HepG2 (cell line): Measurements from ENCODE around the gene G6PD. TPM values are rescaled to one million over a fixed set of nuclear protein-coding genes. Genes with fewer than 3 reads are reported as not detected.

ENCODE experiments used
- ATAC-seq: fragments of 200-7000 bp; cut with Tn5 transposase; 3 replicates; pipeline ENCODE4 v1.9.1; 2020; ENCODE audit warnings: mild to moderate bottlenecking, moderate library complexity
- BruUV-seq: library from RNA; stranded (reverse); fragments of 400-500 nt; replicated peaks from 2 replicates; lab custom pipeline; 2021; lab: Mats Ljungman, UMichigan
- CTCF ChIA-PET: fragments of 300-600 bp; formaldehyde crosslinking; extraction: SDS; loops from one replicate; lab custom pipeline; 2021; ENCODE audit warnings: low total read pairs, inconsistent platforms, low intra/inter-chr PET ratio; lab: Yijun Ruan, JAX
- POLR2A ChIA-PET: fragments of 350-600 bp; sonication (Branson Sonifier 250); formaldehyde crosslinking; loops from one replicate; lab custom pipeline; 2020; ENCODE audit warnings: antibody characterized with exemption, inconsistent platforms; lab: Yijun Ruan, JAX
- DNase-seq: peaks from one replicate; pipeline ENCODE4 v3.0.0-alpha.2; 2015; ENCODE audit warnings: low spot score
- FAIRE-seq: peaks from 3 replicates; lab custom pipeline; 2011; peaks lifted over from hg19 to GRCh38; lab: Jason Lieb, UNC
- H2AFZ ChIP-seq: one replicate; pipeline ENCODE4 v1.6.1; 2011; ENCODE audit warnings: low read length, inconsistent platforms
- H3K27ac ChIP-seq: fragments of 300-600 bp; 3 replicates; pipeline ENCODE4 v1.8.0; 2011; ENCODE audit warnings: mixed run types, mild to moderate bottlenecking, mixed read lengths, low read length, inconsistent platforms; ENCODE audit not compliant: insufficient read depth; ENCODE audit errors: extremely low read length
- H3K27me3 ChIP-seq, 2 experiments: fragments of 200-600 bp in 1 of 2; 2 replicates in 1 of 2; 3 replicates in 1 of 2; pipeline versions ENCODE4 v1.6.0 to v1.8.0; 2011; ENCODE audit warnings: low read length in 2 of 2, mild to moderate bottlenecking in 2 of 2, moderate library complexity in 2 of 2, inconsistent platforms in 1 of 2; ENCODE audit not compliant: insufficient read depth in 2 of 2, control insufficient read depth in 1 of 2
- H3K36me3 ChIP-seq, 2 experiments: fragments of 200-600 bp in 1 of 2; replicated peaks in 1 of 2; 2 replicates in 1 of 2; 3 replicates in 1 of 2; pipeline versions ENCODE4 v1.5.1 to v1.8.0; 2011; ENCODE audit warnings: low read length in 2 of 2, inconsistent platforms in 1 of 2; ENCODE audit not compliant: insufficient read depth in 2 of 2, control insufficient read depth in 1 of 2
- H3K4me1 ChIP-seq: 2 replicates; pipeline ENCODE4 v1.5.1; 2012; ENCODE audit warnings: low read length, inconsistent platforms; ENCODE audit not compliant: insufficient read depth
- H3K4me2 ChIP-seq: 2 replicates; pipeline ENCODE4 v1.6.0; 2011; ENCODE audit warnings: low read depth, low read length, inconsistent platforms
- H3K4me3 ChIP-seq, 3 experiments: fragments of 200-600 bp in 1 of 3; sonication (generic), shearing (Covaris generic) in 1 of 3; replicated peaks in 1 of 3; 2 replicates each; pipeline ENCODE4 v1.5.1; 2011 to 2016; ENCODE audit warnings: low read length in 3 of 3, inconsistent platforms in 2 of 3, low read depth in 2 of 3, mild to moderate bottlenecking in 2 of 3, control low read depth in 1 of 3, mixed read lengths in 1 of 3; ENCODE audit not compliant: insufficient read depth in 1 of 3
- H3K79me2 ChIP-seq: one replicate; pipeline ENCODE4 v1.6.1; 2011; ENCODE audit warnings: low read length, inconsistent platforms; ENCODE audit not compliant: insufficient read depth
- H3K9ac ChIP-seq: 2 replicates; pipeline ENCODE4 v1.6.0; 2011; ENCODE audit warnings: mild to moderate bottlenecking, low read depth, low read length, inconsistent platforms; ENCODE audit not compliant: insufficient read depth
- H3K9me3 ChIP-seq: 2 replicates; pipeline ENCODE4 v1.5.1; 2012; ENCODE audit warnings: mild to moderate bottlenecking, low read length
- H4K20me1 ChIP-seq: 2 replicates; pipeline ENCODE4 v1.6.0; 2011; ENCODE audit warnings: inconsistent platforms, mild to moderate bottlenecking, low read length, moderate library complexity; ENCODE audit not compliant: insufficient read depth
- ARNTL ChIP-seq: sonication (generic); formaldehyde crosslinking; IDR thresholded peaks from 2 replicates; pipeline ENCODE4 v1.4.0; 2020; ENCODE audit warnings: mild to moderate bottlenecking, missing genetic modification reagents
- CSRNP2 ChIP-seq: sonication (generic); formaldehyde crosslinking; conservative IDR thresholded peaks from 2 replicates; pipeline ENCODE4 v1.8.0; 2022; ENCODE audit warnings: low read depth, missing genetic modification reagents
- HOXA3 ChIP-seq: sonication (generic); formaldehyde crosslinking; IDR thresholded peaks from 2 replicates; pipeline ENCODE4 v1.5.0; 2020; ENCODE audit warnings: missing genetic modification reagents
- RBM39 ChIP-seq: fragments of 200-400 bp; formaldehyde crosslinking; IDR thresholded peaks from one replicate; pipeline ENCODE4 v1.6.1; 2018; ENCODE audit warnings: antibody characterized with exemption, mild to moderate bottlenecking, low read depth, low read length; ENCODE audit not compliant: poor library complexity, severe bottlenecking
- TBX2 ChIP-seq: sonication (generic); formaldehyde crosslinking; IDR thresholded peaks from 2 replicates; pipeline ENCODE4 v1.5.0; 2020; ENCODE audit warnings: missing genetic modification reagents, mild to moderate bottlenecking, borderline replicate concordance
- YY1 ChIP-seq: IDR thresholded peaks from 2 replicates; pipeline ENCODE4 v1.6.1; 2011; ENCODE audit warnings: low read length, low read depth, moderate library complexity, mild to moderate bottlenecking; ENCODE audit not compliant: insufficient read depth, insufficient replicate concordance
- ZBTB38 ChIP-seq: sonication (generic); formaldehyde crosslinking; IDR thresholded peaks from 2 replicates; pipeline ENCODE4 v1.5.1; 2020; ENCODE audit warnings: mild to moderate bottlenecking, missing genetic modification reagents
- ZBTB7B ChIP-seq: sonication (generic); formaldehyde crosslinking; IDR thresholded peaks from 2 replicates; pipeline ENCODE4 v1.4.0; 2020; ENCODE audit warnings: missing genetic modification reagents
- ZNF337 ChIP-seq: sonication (generic); formaldehyde crosslinking; IDR thresholded peaks from 2 replicates; pipeline ENCODE4 v1.5.1; 2020; ENCODE audit warnings: missing genetic modification reagents, low read depth, mild to moderate bottlenecking, borderline replicate concordance
- ZNF382 ChIP-seq: sonication (generic); formaldehyde crosslinking; IDR thresholded peaks from 2 replicates; pipeline ENCODE4 v1.5.0; 2020; ENCODE audit warnings: missing genetic modification reagents, mild to moderate bottlenecking, borderline replicate concordance
- ZNF547 ChIP-seq: sonication (generic); formaldehyde crosslinking; IDR thresholded peaks from 2 replicates; pipeline ENCODE4 v1.5.1; 2020; ENCODE audit warnings: mild to moderate bottlenecking, missing genetic modification reagents
- ZNF749 ChIP-seq: sonication (generic); formaldehyde crosslinking; IDR thresholded peaks from 2 replicates; pipeline ENCODE4 v1.8.0; 2022; ENCODE audit warnings: mild to moderate bottlenecking, missing genetic modification reagents, moderate library complexity, borderline replicate concordance
- ZNF850 ChIP-seq: sonication (generic); formaldehyde crosslinking; conservative IDR thresholded peaks from 2 replicates; pipeline ENCODE4 v1.9.0; 2021; ENCODE audit warnings: mild to moderate bottlenecking, missing genetic modification reagents
- ZNF891 ChIP-seq: sonication (generic); formaldehyde crosslinking; IDR thresholded peaks from 2 replicates; pipeline ENCODE4 v1.5.0; 2020; ENCODE audit warnings: mild to moderate bottlenecking, missing genetic modification reagents
- WGBS: methylation state at CpG from one replicate; pipeline ENCODE4 v1.1.6; 2017; ENCODE audit warnings: low lambda C conversion rate; 5-methylcytosine and 5-hydroxymethylcytosine counted together
- in situ Hi-C: cut with HindIII; loops from 2 replicates; pipeline ENCODE4 v1.10.0; 2017; ENCODE audit warnings: low pct_unique_long_range_greater_than_20kb; ENCODE audit not compliant: extremely low pct_ligation_motif_present
- intact Hi-C: fragments of 100-400 bp; cut with micrococcal nuclease; formaldehyde crosslinking; loops from one replicate; pipeline ENCODE4 v1.10.0; 2022; ENCODE audit not compliant: unreplicated experiment
- polyA plus RNA-seq, 8 experiments: library from polyadenylated mRNA; depleted of rRNA in 3 of 8; stranded (reverse) in 7 of 8; unstranded in 1 of 8; fragments of >200 nt; fragmentation: Illumina TruSeq in 4 of 8; extraction: Trizol in 4 of 8; gene quantifications; 2 replicates each; pipeline versions ENCODE4 v1.2.1 to v1.2.3, GENCODE V29; 2011 to 2016; ENCODE audit warnings: low read depth in 4 of 8, missing spikeins in 1 of 8, mixed read lengths in 1 of 8; ENCODE audit not compliant: insufficient read depth in 1 of 8
- total RNA-seq, 5 experiments: library from RNA; depleted of rRNA; stranded (reverse); fragments of >200 nt; fragmentation: Illumina TruSeq; extraction: Trizol; gene quantifications; 2 replicates each; pipeline ENCODE4 v1.2.3, GENCODE V29; 2016; ENCODE audit warnings: low read depth in 1 of 5

G6PD gene
- total and polyA plus RNA-seq, 2 of the 13 experiments (the other 11 are each of a cell fraction or from before 2014, with no cell fraction given): 18.8 to 28.8 TPM

- no peak overlapping the region for H3K4me2 ChIP-seq
- no peak overlapping the region for H3K4me3 ChIP-seq
- DNase-seq (no peak), ATAC-seq (no peak), FAIRE-seq (no peak)
- BruUV-seq: no TSS peak
- intact Hi-C loops (no loop called here), in situ Hi-C loops (no loop called here)
- H3K4me1 ChIP-seq: 0 out of 2 replicates have a peak, but pooled peaks cover 6% of the 10 kb centered on the region
- no peak overlapping the region for H3K9ac ChIP-seq
- H4K20me1 ChIP-seq: no peaks in the 10 kb centered on the region
- H3K79me2 ChIP-seq: no peaks in the 10 kb centered on the region
- H3K36me3 ChIP-seq: no peaks in the 10 kb centered on the region
- TF ChIP-seq ZNF547 (no peak), ZBTB7B (CRISPR knock-in tag) (no peak), ZNF891 (CRISPR knock-in tag) (no peak), HOXA3 (no peak), TBX2 (CRISPR knock-in tag) (no peak), ZNF850 (CRISPR knock-in tag) (no peak)
- no peak overlapping the region for H2AFZ ChIP-seq
- ChIA-PET CTCF (no interaction called here), POLR2A (no interaction called here)
- H3K27me3 ChIP-seq: no peaks in the 10 kb centered on the region
- H3K27ac ChIP-seq: no peak overlapping the region
- WGBS: 100% methylated on average over 1 of the region's 37 CpGs
- no peaks in the 10 kb centered on the region for H3K9me3 ChIP-seq
Measured at GRCh38 chrX:154506483-154507332, 39.9 kb downstream of the G6PD start.

GRCh38 chrX:154505734-154506133 lies 40.9 kb downstream of the G6PD start:
- no peak for ATAC-seq
- POLR2A ChIA-PET: no interaction called here
- no CpG with 5 or more reads among the region's 12 CpGs for WGBS

More at GRCh38 chrX:154505734-154506133, 40.9 kb downstream of the G6PD start:
- no peak overlapping the region for H2AFZ ChIP-seq
- H3K4me1 ChIP-seq: 0 out of 2 replicates have a peak, but pooled peaks cover 6% of the 10 kb centered on the region
- H4K20me1 ChIP-seq: no peaks in the 10 kb centered on the region
- no peak overlapping the region for H3K4me2 ChIP-seq
- no peaks in the 10 kb centered on the region for H3K79me2 ChIP-seq
- BruUV-seq: no TSS peak
- no peaks in the 10 kb centered on the region for H3K9me3 ChIP-seq
- CTCF ChIA-PET: no interaction called here
- no peak overlapping the region for H3K27ac ChIP-seq
- in situ Hi-C loops (no loop called here), intact Hi-C loops (no loop called here)
- no peaks in the 10 kb centered on the region for H3K27me3 ChIP-seq
- no peak overlapping the region for H3K4me3 ChIP-seq
- TF ChIP-seq CSRNP2 (CRISPR knock-in tag) (no peak), RBM39 (no peak), ZNF382 (CRISPR knock-in tag) (no peak), ZNF749 (no peak), YY1 (no peak), ZBTB38 (no peak), ZNF337 (no peak), ARNTL (no peak)
- FAIRE-seq (no peak), DNase-seq (no peak)
- H3K36me3 ChIP-seq: no peaks in the 10 kb centered on the region
- H3K9ac ChIP-seq: no peak overlapping the region
